HG02943 (cell line): ENCODE results near the gene SCARF1.

Experiments
- ATAC-seq: cut with Tn5 transposase; IDR thresholded peaks from one replicate; pipeline ENCODE4 v1.9.1; 2021; ENCODE audit warnings: mild to moderate bottlenecking, low read depth, moderate library complexity; ENCODE audit not compliant: unreplicated experiment

The SCARF1 gene

GRCh38 chr17:1628856-1629503 lies 16.6 kb downstream of the SCARF1 start:
- ATAC-seq, result peak; percentile 48

DNA sequence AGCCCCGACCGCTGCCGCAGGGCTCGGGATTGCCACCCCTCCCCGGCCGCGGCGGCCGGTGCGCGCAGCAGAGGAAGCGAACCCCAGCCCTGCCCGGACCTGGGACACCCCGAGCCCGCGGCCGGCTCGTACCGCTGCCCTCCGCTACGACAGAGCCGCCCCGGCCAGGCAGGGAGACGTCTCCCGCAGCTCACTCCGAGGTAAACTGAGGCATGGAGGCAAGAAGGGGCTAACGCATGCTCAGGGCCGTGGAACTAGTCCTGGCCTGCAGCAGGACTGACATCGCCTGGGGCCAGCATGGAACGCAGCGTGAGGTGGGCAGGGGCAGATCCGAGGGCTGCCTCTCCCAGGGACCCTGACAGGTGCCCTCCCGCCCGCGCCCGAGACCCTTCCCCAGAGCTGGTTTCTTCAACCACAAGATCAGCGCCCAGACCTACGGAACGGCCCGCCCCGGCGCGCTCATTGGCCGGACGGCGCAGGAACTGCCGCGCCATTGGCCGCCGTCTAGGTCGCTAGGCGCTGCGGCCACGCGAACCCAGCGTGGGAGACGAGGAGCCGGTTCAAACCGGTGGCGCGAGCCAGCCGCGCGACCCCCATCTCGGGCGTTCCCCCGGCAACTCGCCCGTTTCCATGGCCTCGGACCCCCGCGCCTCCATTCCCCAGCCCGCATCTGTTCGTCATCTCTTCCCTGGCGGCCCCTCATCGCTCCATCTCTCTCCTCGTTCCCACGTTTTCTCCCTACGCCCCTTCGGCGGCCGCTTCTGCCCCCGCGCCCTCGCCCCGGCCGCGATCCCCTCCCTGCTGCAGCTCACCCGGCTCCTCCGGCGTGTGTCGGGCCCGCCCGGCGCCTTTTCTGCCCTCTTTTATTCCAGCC lies 17.3 kb downstream of the SCARF1 start, which contains the start of gene SLC43A2:
Gene SLC43A2 (minus strand): TSS at position 853 of the 874 bp plus-strand sequence. CDS start 960 bp downstream, outside the sequence.
- peak; percentile 46 for ATAC-seq

DNA sequence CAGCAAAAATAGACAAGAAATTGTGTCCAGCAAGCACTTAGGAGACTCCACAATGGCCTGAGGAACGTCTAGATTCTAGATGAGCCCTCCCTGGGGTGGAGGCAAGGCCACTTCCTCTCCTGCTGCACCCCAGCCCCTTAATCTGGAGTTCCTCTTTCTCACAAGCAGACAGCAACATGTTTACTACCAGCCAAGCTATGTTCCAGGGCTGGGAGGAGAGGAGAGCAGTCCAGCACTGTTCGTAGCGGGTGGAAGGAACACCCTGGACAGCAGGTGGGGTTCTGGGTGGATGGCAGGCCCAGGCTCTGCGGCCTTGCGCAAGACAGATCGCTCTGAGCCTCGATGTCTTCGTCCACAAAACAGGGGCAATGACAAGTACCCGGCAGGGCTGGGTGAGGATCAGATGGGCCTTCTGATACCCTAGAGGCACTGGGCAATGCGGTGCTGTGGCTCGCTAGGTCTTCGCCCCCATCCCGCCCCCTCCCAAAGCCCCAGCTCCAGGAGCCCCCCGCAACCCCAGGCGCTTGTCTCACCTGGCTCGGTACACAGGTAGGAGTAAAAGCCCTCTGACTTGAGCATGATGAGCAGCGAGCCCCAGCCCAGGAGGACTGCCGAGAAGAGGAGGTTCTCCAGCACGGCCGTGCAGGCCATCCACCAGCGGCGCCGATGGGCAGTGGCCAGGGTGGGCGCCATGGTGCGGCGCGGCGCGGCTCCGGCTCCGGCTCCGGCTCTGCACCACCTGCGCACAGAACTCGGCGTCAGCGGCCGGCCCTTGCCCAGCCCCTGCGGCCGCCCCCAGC lies 18.1 kb downstream of the SCARF1 start:
- no peak for ATAC-seq

GRCh38 chr17:1626333-1626732 lies 19.2 kb downstream of the SCARF1 start:
- ATAC-seq, result no peak

GRCh38 chr17:1625581-1625980 lies 20.0 kb downstream of the SCARF1 start:
- ATAC-seq, result no peak

- ATAC-seq, result no peak
These were observed 20.5 kb downstream of the SCARF1 start for GRCh38 chr17:1625053-1625452.

GRCh38 chr17:1624650-1625049 lies 20.9 kb downstream of the SCARF1 start:
- ATAC-seq, result no peak

GRCh38 chr17:1623057-1623630 lies 22.4 kb downstream of the SCARF1 start:
- no peak for ATAC-seq

DNA sequence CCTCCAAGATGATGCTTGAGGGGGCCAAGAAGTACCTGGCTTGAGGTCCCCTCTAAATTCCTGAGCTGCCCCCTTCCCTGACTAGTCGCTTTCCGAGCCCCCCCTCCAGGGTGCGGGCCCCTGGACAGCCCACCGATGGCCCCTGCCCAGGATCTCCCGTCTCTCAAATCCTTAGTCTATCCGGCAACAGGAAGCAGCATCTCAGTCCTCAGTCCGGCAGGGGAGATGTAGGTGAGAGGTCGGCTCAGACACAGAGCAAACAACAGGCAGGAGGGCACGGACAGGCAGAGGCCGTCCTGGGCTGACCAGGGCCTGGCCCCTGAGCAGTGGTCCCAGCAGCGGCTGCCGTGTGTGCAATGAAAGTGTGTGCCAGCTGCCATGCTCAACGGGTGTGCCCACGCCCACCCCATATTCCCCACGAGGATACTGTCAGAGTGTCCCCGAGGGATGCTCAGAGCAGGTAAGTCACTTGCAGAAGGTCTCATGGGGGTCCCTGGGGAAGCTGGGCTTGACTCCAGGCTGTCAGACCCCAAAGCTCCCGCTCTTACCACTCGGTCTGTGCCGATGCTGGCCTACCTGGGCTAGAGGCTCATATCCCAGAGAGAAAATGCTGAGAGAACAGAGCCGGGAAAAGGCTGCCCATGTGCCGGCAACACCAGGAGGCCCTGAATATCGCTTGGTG lies 24.1 kb downstream of the SCARF1 start:
- ATAC-seq, result no peak

DNA sequence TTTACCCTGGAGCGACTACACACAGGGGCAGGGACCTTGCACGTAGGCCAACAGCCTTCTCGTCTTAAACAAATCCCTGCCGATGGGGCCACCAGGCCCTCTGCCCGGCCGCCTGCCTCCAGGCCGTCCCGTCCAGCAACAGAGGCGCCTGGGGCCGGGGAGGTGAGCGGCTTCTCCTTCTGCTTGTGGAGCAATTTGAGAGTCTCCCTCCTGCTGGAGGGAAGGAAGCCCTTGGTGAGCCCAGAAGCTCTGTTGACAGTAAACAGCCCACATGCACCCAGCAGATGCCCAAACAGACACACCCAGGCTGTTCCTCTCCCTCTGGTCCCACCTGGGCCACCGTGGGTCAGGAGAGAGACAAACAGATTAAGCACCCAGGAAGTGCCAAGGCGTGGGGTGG lies 25.0 kb downstream of the SCARF1 start:
- no peak for ATAC-seq

DNA sequence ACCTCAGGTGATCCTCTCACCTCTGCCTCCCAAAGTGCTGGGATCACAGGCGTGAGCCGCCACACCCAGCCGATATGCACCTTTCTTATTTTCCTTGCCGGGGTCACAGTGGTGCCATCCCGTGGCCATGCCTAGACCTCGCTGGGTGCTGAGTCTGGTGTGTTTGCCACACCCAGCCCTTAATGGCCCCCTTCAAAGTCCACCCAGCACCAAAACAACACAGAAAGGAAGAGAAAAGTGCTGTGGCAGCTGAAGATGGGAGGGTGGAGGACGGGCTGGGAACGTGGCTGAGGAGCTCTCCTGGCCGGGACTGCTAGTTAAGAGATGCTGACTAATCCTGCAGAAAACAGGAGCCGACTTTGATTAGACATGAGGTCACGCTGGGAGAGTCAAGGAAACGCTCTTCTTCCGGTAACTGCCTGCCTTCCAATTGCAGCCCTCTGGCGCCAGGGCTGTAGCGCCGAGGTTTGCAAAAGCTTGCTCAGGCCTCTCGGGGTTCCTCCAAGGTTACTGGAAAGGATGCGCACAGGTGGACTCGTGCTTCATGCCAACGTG lies 27.8 kb downstream of the SCARF1 start:
- no peak for ATAC-seq

DNA sequence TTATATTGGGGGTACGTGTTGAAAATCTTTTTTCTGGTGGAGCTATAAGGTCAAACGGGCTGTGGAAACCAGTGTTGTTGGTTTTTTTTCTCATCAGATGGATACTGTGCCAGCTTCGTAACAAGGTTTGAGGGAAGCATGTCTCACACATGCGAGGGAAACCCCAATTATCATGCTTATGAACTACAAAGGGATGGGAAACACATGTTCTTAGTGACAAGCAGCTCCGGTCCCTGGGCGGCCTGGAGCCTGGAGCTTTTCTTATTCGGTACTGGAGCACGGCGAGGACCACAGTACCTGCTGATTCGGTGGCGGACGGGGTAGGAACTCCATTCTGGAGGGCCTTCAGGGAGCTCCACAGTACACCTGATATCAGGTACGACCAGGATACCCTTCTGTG lies 29.4 kb downstream of the SCARF1 start:
- ATAC-seq, result no peak

DNA sequence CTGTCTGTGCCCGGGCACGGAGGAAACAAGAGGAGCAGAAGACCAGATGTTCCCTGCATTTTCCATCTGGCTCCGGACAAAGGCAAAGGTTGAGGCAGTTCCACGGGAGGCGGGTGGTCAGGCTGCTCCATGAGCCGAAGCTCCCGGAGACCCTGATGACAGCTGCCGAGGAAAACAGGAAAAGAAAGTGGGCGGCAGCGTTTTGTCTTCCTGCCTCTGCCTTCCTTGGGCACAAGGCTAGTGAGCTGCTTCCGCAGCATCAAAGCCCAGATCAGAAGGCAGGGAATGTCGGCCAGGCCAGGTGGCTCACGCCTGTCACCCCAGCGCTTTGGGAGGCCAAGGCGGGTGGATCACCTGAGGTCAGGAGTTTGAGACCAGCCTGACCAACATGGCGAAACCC lies 33.1 kb downstream of the SCARF1 start:
- no peak for ATAC-seq

- ATAC-seq, result no peak
These were observed 33.8 kb downstream of the SCARF1 start for GRCh38 chr17:1611715-1612114.

- ATAC-seq, result no peak
These were observed 36.9 kb downstream of the SCARF1 start for GRCh38 chr17:1608676-1609075.

DNA sequence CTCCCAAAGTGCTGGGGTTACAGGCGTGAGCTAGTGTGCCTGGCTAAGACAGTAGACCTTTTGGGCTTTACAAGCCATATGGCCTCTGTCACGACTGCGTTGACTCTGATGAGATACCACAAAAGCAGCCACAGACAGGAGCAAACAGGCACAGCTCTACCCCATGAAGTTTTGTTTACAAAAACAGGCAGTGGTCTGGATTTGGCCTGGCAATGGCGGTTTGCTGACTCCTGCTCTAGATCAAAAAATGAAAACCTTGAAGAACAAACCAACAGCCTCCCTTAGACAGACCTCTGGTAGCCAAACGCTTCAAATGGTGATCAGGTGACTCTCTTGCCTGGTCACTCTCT lies 37.6 kb downstream of the SCARF1 start:
- ATAC-seq, result no peak

GRCh38 chr17:1606352-1606985 lies 39.1 kb downstream of the SCARF1 start:
- no peak for ATAC-seq

DNA sequence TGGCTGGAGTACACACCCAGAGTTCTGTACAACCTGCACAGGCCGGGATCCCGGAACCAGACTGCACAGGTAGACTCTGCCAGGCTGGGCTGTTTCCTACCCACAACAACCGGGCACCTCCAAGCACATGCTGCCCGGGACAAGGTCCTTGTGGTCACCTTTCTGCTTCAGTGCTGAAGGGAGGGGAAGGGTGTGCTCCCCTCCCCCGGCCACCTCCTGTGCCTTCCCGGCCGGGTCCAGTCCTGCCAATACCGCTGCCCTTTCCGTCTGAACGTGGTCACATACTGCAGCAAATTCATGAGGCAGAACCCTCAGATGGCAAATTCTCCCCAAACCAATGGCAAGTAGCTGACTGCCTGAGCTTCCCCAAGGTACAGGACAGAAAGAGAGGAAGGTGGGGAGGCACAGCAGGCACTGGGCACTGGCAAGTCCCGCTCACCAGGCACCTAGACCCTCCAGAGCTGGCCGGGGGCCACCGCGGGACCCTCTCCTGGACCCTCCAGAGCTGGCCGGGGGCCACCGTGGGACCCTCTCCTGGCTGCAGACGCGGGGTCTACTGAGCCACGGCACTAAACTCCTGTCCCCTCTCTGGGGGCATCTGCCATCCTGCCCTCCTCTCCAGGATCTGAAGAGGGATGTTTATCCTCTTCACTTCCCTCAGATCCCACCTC lies 39.7 kb downstream of the SCARF1 start:
- ATAC-seq, result no peak
